ENCODE data around the gene GALNT14.
"Not testable (repeated sequence)": the region's sequence is repeated elsewhere in the genome, so short reads cannot be mapped to it uniquely, and the experiment has no call there.

GALNT14 gene

GRCh38 chr2:31138037-31138962, at the start of gene GALNT14:
TSS of gene GALNT14 (minus strand) at chr2:31138440. CDS start at chr2:31138086, 354 bp downstream.
- DNase-seq (ENCODE audit: low read depth in 2 of 2) = peak in 1 of 2 donors; percentile 4

- DNase-seq (ENCODE audit: low read depth in 2 of 2) = no peak
Measured at GRCh38 chr2:31187166-31187565, 48.9 kb upstream of the GALNT14 start.

- DNase-seq (ENCODE audit: low read depth in 2 of 2) = not testable (repeated sequence)
Measured at GRCh38 chr2:31183973-31184372, 45.7 kb upstream of the GALNT14 start.

- no peak for DNase-seq (ENCODE audit: low read depth in 2 of 2)
Measured at GRCh38 chr2:31176742-31177141, 38.5 kb upstream of the GALNT14 start.

- no peak for DNase-seq (ENCODE audit: low read depth in 2 of 2)
Measured at GRCh38 chr2:31171142-31171541, 32.9 kb upstream of the GALNT14 start.

GRCh38 chr2:31170071-31170698, 31.9 kb upstream of the GALNT14 start:
- no peak for DNase-seq (ENCODE audit: low read depth in 2 of 2)

- DNase-seq (ENCODE audit: low read depth in 2 of 2) = no peak
Measured at GRCh38 chr2:31168291-31168690, 30.1 kb upstream of the GALNT14 start.

- DNase-seq (ENCODE audit: low read depth in 2 of 2) = no peak
Measured at GRCh38 chr2:31166925-31167324, 28.7 kb upstream of the GALNT14 start.

GRCh38 chr2:31163011-31163539, 24.8 kb upstream of the GALNT14 start:
- DNase-seq (ENCODE audit: low read depth in 2 of 2) = no peak

GRCh38 chr2:31161637-31162036, 23.4 kb upstream of the GALNT14 start:
- DNase-seq (ENCODE audit: low read depth in 2 of 2) = no peak

- DNase-seq (ENCODE audit: low read depth in 2 of 2) = no peak
Measured at GRCh38 chr2:31151501-31151900, 13.3 kb upstream of the GALNT14 start.

GRCh38 chr2:31150120-31150670, 12.0 kb upstream of the GALNT14 start:
- DNase-seq (ENCODE audit: low read depth in 2 of 2) = no peak

GRCh38 chr2:31148514-31148913, 10.3 kb upstream of the GALNT14 start:
- DNase-seq (ENCODE audit: low read depth in 2 of 2) = no peak

GRCh38 chr2:31147645-31148044, 9.4 kb upstream of the GALNT14 start:
- no peak for DNase-seq (ENCODE audit: low read depth in 2 of 2)

- no peak for DNase-seq (ENCODE audit: low read depth in 2 of 2)
Measured at GRCh38 chr2:31142110-31142509, 3.9 kb upstream of the GALNT14 start.

GRCh38 chr2:31141443-31142085, 3.3 kb upstream of the GALNT14 start:
- DNase-seq (ENCODE audit: low read depth in 2 of 2) = no peak

GRCh38 chr2:31140151-31140550, 1.9 kb upstream of the GALNT14 start:
- DNase-seq (ENCODE audit: low read depth in 2 of 2) = no peak

- no peak for DNase-seq (ENCODE audit: low read depth in 2 of 2)
Measured at GRCh38 chr2:31139671-31140070, 1.4 kb upstream of the GALNT14 start.

GRCh38 chr2:31137211-31138036, 816 bp downstream of the GALNT14 start:
- DNase-seq (ENCODE audit: low read depth in 2 of 2) = no peak

- no peak for DNase-seq (ENCODE audit: low read depth in 2 of 2)
Measured at GRCh38 chr2:31136732-31137131, 1.5 kb downstream of the GALNT14 start.

- no peak for DNase-seq (ENCODE audit: low read depth in 2 of 2)
Measured at GRCh38 chr2:31136000-31136399, 2.2 kb downstream of the GALNT14 start.
